Stimulated activated CD8-positive, alpha-beta memory T cell treated with anti-CD3 and anti-CD28 coated beads, Interleukin-4, amount 100 ng/mL, for 48 hours (primary cell): ENCODE data around the gene SPX.

Experiments
- DNase-seq: peaks from one replicate; pipeline ENCODE4 v3.0.0-alpha.2; 2020

The SPX gene

DNA sequence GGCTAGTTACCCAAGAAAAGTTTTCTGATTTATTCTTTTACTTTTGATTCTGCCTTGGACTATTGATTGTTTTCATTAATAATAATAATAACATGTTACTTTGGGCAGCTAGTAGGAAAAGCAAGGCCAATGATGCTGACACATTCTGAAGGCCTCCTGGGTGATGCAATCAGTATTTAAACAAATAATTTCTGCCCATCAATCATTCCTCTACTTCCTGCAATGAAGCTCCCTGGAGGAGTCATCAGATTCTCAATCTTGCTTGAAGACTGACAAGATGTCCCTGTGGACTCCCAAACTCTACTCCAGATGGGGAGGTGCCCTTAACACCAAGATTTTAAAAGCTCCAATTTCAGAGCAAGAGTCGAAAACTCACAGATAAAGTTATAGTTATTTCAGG, at the start of gene SPX:
Gene SPX (plus strand): TSS at position 244 of the 400 bp plus-strand sequence. CDS start 177 bp downstream, outside the sequence.
- DNase-seq = no peak

- DNase-seq = no peak
Observed at GRCh38 chr12:21476949-21477348, 49.1 kb upstream of the SPX start.

GRCh38 chr12:21478756-21479455, 47.2 kb upstream of the SPX start:
- DNase-seq = no peak

- DNase-seq = no peak
Observed at GRCh38 chr12:21483531-21483930, 42.6 kb upstream of the SPX start.

DNA sequence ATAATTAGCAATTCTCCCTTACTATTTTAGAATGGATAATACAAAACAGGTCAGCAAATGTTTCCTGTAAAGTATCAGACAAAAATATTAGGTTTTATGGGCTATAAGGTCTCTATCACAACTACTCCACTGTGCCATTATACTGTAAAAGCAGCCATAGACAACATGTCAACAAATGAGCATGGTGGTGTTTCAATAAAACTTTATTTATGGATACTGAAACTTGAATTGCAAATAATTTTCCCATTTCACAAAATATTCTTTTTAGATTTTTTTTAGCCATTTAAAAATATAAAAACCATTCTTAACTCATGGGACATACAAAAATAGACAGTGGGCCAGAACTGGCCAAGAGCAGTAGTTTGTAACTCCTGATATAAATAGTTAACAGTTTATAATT, 40.1 kb upstream of the SPX start:
- DNase-seq = no peak

DNA sequence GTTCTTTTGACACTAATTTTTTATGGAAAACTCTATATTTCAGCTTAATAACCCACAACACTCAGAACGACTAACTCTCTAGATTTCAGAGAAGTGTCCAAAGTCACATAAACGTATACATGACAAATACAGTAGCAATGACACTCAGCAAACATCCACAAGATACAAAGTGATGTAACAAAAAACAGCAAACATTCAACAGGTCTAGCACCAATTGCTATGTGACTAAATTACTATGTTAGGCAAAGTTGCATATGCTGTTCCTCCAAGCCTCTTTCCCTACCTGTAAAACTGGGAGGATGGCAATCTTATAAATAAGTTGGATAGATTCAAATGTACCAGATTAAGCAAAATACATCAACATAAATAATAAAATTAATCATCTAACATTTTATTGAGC, 26.3 kb upstream of the SPX start:
- DNase-seq = no peak

DNA sequence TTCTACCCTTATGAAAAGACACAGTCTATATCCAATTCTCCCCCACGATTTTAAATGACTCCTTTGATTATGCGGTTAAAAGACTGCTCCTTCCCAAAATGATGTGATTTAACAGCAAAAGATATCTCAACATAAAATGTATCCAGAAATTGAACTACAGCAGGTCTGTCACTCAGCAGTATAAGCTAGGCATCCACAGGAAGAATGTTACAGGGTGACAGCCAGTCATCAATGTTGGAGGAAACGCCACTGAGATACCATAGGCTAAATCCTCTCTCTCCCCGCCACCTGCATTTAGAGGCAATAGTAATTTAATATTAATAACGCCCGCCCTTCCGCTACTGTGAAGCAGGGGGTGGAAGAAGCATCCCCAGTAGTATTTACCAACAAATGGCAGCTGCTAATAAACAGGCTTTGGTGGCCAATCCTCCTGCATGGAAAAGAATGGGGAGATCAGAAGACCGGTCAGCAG, 25.3 kb upstream of the SPX start:
- DNase-seq = no peak

DNA sequence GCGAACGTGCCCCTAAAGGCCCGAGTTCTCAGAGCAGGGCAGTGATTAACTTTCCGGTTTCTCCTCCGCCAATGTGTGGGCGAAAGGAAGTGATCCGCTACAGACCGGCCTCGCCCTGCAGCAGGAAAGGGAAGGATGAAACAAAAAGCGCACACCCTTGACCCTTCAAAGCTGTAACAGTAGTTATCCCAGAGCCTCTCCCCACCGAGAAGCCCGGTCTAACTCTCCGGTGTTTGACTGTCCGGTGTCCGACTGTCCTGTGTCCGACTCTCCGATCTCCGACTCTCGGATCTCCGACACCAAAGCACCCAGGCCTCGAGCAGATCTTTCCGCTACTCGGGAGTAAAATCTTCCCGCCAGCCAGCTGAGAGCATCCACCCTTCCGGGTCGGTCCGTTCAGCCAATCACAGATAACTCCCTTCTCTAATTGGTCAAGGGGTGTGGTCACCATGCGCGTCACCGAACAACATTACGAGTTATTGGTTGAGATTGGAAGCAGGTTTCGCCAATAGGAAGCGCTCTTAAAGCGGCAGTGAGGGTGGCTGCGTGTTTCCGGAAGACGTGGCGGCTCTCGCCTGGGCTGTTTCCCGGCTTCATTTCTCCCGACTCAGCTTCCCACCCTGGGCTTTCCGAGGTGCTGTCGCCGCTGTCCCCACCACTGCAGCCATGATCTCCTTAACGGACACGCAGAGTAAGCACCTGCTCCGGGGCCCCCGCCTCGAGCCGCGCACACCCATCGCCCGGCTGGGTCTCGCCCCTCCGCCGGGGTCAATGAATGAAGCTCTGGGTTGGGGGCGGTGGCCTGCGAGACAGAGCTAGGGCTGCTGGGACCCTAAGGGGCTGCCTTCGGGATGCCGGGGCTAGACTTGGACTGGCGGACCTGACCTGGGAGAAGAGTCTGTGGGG, 24.6 kb upstream of the SPX start, which contains the start of the genes GOLT1B and RECQL:
Gene GOLT1B (plus strand): TSS at position 532 of the 906 bp plus-strand sequence. CDS start 135 bp downstream, at position 667.
Gene RECQL (minus strand): TSS at position 378 of the 906 bp plus-strand sequence. CDS start 2,065 bp downstream, outside the sequence.
- DNase-seq = peak; percentile 89

- no peak for DNase-seq
Observed at GRCh38 chr12:21502164-21502496, 24.0 kb upstream of the SPX start.

- no peak for DNase-seq
Observed at GRCh38 chr12:21502872-21503271, 23.2 kb upstream of the SPX start.

- no peak for DNase-seq
Observed at GRCh38 chr12:21505888-21506287, 20.2 kb upstream of the SPX start.

DNA sequence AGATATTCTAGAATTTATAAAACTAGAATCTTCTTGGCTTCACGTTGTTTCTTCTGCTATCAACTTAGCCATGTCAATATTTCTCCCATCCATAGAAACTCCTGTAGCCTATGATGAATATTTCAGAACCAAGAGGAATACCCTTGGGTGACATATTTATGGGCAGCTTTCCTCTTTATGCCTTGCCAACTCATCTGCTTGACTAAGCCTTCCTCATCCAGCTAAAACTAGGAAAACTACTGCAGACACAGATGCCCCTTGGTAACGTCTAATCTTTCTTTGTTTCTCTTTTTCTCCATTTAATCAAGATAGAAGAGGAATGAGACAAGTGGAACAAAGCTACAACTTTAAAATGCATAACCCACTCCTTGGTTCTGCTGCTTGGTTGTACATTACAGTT, 18.2 kb upstream of the SPX start:
- no peak for DNase-seq

GRCh38 chr12:21509768-21510167, 16.3 kb upstream of the SPX start:
- no peak for DNase-seq

- no peak for DNase-seq
Observed at GRCh38 chr12:21516281-21516680, 9.8 kb upstream of the SPX start.

DNA sequence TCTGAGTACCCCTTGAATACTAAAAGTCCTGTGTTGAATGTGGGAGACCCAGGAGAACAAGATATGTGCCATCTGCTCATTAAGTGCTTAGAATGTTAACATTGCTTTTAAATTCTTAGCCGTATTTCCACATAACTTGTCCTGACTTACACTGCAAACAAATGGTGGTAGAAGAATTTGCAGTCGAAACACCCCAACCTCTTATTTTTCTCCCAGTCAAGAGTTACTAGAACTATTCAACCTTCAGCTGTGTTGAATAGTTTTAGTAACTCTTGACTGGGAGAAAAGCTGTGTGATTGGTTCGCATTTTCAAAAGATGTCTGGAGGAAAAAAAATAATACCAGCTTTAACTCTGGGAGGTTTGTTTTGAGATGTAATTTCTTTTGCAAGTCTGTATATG, 7.6 kb upstream of the SPX start:
- DNase-seq = no peak

DNA sequence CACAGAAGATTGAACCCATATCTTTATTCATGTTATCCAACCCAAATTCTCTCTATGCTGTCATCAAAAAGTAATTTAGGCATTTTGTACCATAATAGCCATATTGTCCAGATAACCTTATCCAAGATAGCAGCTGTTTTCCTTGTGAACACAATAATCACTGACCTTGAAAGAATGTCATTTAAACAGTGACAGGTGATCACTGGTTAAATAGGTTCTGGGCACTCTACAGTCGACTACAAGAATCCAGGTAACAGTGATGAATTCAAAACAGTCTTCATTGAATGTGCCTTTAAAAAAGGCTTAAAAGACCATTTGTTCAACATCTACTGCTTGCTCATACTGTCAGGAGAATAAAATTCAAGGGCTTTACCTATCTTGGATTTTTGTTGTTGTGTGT, 4.6 kb upstream of the SPX start:
- DNase-seq = no peak

- DNase-seq = no peak
Observed at GRCh38 chr12:21523148-21523547, 2.9 kb upstream of the SPX start.

DNA sequence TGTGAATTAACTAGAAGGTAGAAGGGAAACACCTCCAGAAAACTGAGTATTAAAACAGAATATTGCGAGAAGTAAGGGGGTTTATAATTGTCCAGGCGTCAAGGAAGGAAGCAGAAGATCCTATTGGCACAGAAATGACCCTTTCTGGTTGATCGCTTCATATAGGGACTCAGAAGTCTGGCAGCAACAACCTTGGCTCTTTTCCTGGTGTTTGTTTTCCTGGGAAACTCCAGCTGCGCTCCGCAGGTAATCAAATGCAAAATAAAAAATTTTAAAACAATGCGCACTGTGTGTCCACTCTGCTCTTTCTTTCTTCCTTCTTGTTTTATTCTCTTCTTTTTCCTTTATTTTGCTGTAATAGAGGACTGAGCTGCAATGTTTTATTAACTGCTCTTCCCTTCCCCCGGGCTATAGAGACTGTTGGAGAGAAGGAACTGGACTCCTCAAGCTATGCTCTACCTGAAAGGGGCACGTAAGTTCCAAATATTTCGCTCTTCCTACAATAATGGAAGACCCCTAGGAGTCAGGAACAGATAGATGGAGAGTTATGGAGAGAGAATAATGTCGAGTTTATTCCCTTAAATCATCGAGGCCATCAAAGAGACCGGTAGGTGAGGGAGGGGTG, 737 bp downstream of the SPX start:
- DNase-seq = no peak

DNA sequence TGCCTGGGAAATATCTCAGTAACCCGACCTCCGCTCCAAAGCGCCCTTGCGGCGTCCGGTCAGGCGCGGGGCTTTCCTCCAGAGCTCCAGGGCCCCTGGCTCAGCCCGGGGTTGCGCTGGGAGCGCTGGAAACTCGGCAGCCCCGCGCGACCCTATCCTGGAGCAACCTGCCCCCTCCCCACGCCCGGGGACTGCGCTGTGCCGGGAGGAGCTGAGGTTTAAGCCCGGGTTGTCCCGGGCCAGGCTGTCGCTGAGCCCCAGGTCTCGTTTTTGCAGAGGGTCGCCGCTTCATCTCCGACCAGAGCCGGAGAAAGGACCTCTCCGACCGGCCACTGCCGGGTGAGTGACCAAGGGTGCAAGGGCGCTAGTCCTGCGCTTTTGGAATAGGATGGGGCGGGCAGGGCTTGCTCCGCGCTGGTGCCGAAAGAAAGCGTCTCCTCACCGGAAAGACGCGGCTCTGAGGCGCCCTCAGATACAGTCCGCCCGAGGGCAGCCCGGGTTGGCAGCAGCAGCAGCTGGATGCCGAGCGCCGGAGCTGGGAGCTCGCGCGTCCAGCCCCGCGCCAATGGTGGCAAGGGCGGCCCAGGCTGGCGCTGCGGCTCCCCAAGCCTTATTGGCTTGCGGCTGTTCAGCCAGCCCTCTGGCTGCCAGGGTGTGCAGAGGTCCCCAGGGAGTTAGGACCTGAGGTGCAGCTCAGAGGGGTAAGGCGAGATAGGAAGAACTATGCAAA, 1.5 kb downstream of the SPX start:
- peak; percentile 73 for DNase-seq

DNA sequence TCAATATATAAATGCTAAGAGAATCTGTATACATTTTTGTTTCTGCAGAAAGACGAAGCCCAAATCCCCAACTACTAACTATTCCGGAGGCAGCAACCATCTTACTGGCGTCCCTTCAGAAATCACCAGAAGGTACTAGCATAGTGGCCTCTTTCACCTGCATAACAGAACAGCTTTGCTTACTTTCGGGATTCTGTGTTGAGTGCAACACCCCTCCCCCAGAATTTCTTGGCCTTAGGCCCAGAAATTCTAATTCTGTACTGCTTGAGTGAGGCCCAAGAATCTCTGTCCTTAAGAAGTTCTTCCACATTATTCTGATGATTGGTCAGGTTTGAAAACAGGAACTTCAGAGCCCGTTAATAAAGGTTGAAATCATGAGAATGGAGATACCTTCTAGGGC, 2.9 kb downstream of the SPX start:
- DNase-seq = no peak

- DNase-seq = no peak
Observed at GRCh38 chr12:21529456-21529855, 3.4 kb downstream of the SPX start.

DNA sequence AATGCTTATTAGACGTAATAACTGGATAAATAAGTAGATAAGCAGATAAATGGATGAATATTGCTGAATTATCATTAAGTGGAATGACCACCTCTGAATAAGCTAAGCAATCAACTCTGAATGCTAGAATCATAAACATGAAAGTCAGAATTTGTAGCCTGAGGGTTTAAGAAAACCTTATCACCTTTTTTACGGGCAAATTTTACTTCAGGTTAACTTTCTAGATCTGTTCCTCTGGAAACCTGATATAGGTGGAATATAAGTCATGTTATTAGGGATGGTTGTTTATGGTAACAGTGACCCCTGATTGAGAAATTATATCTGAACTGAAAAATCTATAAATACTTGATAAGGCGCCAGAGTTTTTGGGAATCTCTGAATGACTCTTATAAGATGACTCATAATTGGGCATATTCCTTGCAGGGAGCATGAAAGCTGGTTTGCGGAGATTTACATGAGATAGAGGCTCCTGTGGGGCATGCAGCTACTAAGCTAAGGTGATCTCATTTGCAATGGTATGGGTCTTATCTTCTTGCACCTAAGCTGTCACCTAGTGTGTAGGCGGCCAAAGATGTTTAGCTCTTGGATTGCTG, 12.1 kb downstream of the SPX start:
- no peak for DNase-seq
